H1 (cell line): ENCODE data around the gene BEST2. TPM values are rescaled to one million over a fixed set of nuclear protein-coding genes. Genes with fewer than 3 reads are reported as not detected.
A peak's percentile ranks its signal among the peaks of the same experiment; 100 is the strongest.

ENCODE experiments used
- CTCF ChIA-PET: fragments of 300-600 bp; sonication (Branson Sonifier 250); formaldehyde crosslinking; loops from one replicate; lab custom pipeline; 2021; ENCODE audit not compliant: partially characterized antibody; lab: Charles Lee
- POLR2A ChIA-PET: fragments of 300-600 bp; sonication (Branson Sonifier 250); formaldehyde crosslinking; loops from one replicate; lab custom pipeline; 2021; ENCODE audit warnings: inconsistent platforms; ENCODE audit not compliant: partially characterized antibody; lab: Charles Lee
- DNase-seq, 2 experiments: peaks; one replicate each; pipeline versions ENCODE4 v3.0.0 to v3.0.0-alpha.2; 2010 to 2022; ENCODE audit warnings: low spot score in 2 of 2, low read depth in 1 of 2, mixed read lengths in 1 of 2
- FAIRE-seq: peaks from 2 replicates; lab custom pipeline; 2011; peaks lifted over from hg19 to GRCh38; lab: Jason Lieb, UNC
- H2AFZ ChIP-seq: 2 replicates; pipeline ENCODE4 v1.8.1; 2012; ENCODE audit warnings: low read length, inconsistent platforms
- H2AK5ac ChIP-seq: 2 replicates; pipeline ENCODE4 v1.6.1; 2013; ENCODE audit warnings: low read depth, low read length
- H2BK120ac ChIP-seq: replicated peaks from 2 replicates; pipeline ENCODE3; 2013; ENCODE audit warnings: low read depth, low read length, inconsistent platforms
- H2BK12ac ChIP-seq: 2 replicates; pipeline ENCODE4 v1.6.1; 2013; ENCODE audit warnings: low read depth, low read length
- H2BK15ac ChIP-seq: 2 replicates; pipeline ENCODE4 v1.6.1; 2013; ENCODE audit warnings: low read length
- H2BK20ac ChIP-seq: 2 replicates; pipeline ENCODE4 v1.6.1; 2013; ENCODE audit warnings: low read length
- H2BK5ac ChIP-seq: 2 replicates; pipeline ENCODE4 v1.6.1; 2013; ENCODE audit warnings: low read depth, low read length
- H3K14ac ChIP-seq: 2 replicates; pipeline ENCODE4 v1.6.1; 2013; ENCODE audit warnings: inconsistent platforms; ENCODE audit not compliant: insufficient read length
- H3K18ac ChIP-seq: 2 replicates; pipeline ENCODE4 v1.6.1; 2013; ENCODE audit warnings: low read length; ENCODE audit errors: extremely low read depth
- H3K23ac ChIP-seq: 2 replicates; pipeline ENCODE4 v1.6.1; 2013; ENCODE audit warnings: inconsistent platforms; ENCODE audit not compliant: insufficient read length
- H3K23me2 ChIP-seq: 2 replicates; pipeline ENCODE4 v1.6.1; 2013; ENCODE audit warnings: low read depth, low read length
- H3K27ac ChIP-seq: 2 replicates; pipeline ENCODE4 v1.6.1; 2011; ENCODE audit warnings: low read depth, low read length, inconsistent platforms
- H3K27me3 ChIP-seq, 4 experiments: replicated peaks in 1 of 4; 1 replicate in 1 of 4; 2 replicates in 3 of 4; pipeline versions ENCODE4 v1.6.1 to v1.8.1; 2011 to 2013; ENCODE audit warnings: low read length in 3 of 4, mild to moderate bottlenecking in 3 of 4, inconsistent platforms in 2 of 4, mixed read lengths in 2 of 4, moderate library complexity in 1 of 4; ENCODE audit not compliant: control insufficient read depth in 3 of 4, insufficient read depth in 3 of 4; ENCODE audit errors: extremely low read depth in 1 of 4
- H3K36me3 ChIP-seq, 4 experiments: 2 replicates each; pipeline versions ENCODE4 v1.6.1 to v1.8.1; 2011 to 2013; ENCODE audit warnings: mild to moderate bottlenecking in 4 of 4, low read length in 3 of 4, moderate library complexity in 2 of 4, control low read depth in 1 of 4, inconsistent platforms in 1 of 4; ENCODE audit not compliant: insufficient read depth in 4 of 4, control insufficient read depth in 2 of 4
- H3K4ac ChIP-seq: replicated peaks from 2 replicates; pipeline ENCODE3; 2013; ENCODE audit warnings: low read length, low read depth, mixed read lengths, inconsistent platforms; ENCODE audit not compliant: insufficient read length
- H3K4me1 ChIP-seq, 4 experiments: replicated peaks in 1 of 4; 1 replicate in 1 of 4; 2 replicates in 3 of 4; pipeline versions ENCODE4 v1.6.1 to v1.8.1; 2011 to 2013; ENCODE audit warnings: low read length in 3 of 4, inconsistent platforms in 2 of 4, mixed read lengths in 1 of 4; ENCODE audit not compliant: insufficient read depth in 4 of 4, control insufficient read depth in 3 of 4
- H3K4me2 ChIP-seq, 2 experiments: 2 replicates each; pipeline versions ENCODE4 v1.6.1 to v1.8.1; 2011 to 2013; ENCODE audit warnings: low read depth in 2 of 2, low read length in 2 of 2, control low read depth in 1 of 2, inconsistent platforms in 1 of 2, mild to moderate bottlenecking in 1 of 2; ENCODE audit not compliant: insufficient read depth in 1 of 2
- H3K4me3 ChIP-seq, 4 experiments: fragments of 200-600, 300-600 bp in 1 of 4; sonication (generic), shearing (Covaris generic), sonication (Bioruptor Twin) in 1 of 4; 2 replicates each; pipeline versions ENCODE4 v1.5.1 to v1.8.1; 2011 to 2016; ENCODE audit warnings: low read length in 4 of 4, low read depth in 3 of 4, control low read depth in 2 of 4, inconsistent platforms in 2 of 4, mild to moderate bottlenecking in 2 of 4, mixed read lengths in 1 of 4, moderate library complexity in 1 of 4; ENCODE audit not compliant: insufficient read depth in 2 of 4; ENCODE audit errors: extremely low read depth in 1 of 4
- H3K56ac ChIP-seq: replicated peaks from 2 replicates; pipeline ENCODE3; 2013; ENCODE audit warnings: low read depth, mild to moderate bottlenecking, mixed read lengths, low read length, inconsistent platforms; ENCODE audit not compliant: insufficient read length
- H3K79me1 ChIP-seq: 2 replicates; pipeline ENCODE4 v1.6.1; 2013; ENCODE audit warnings: low read depth, low read length, control low read depth
- H3K79me2 ChIP-seq, 2 experiments: 2 replicates each; pipeline versions ENCODE4 v1.6.1 to v1.8.1; 2012 to 2013; ENCODE audit warnings: low read length in 2 of 2, mild to moderate bottlenecking in 2 of 2, inconsistent platforms in 1 of 2; ENCODE audit not compliant: insufficient read depth in 2 of 2, control insufficient read depth in 1 of 2
- H3K9ac ChIP-seq, 4 experiments: replicated peaks in 1 of 4; 1 replicate in 1 of 4; 2 replicates in 3 of 4; pipeline versions ENCODE4 v1.6.1 to v1.8.1; 2011 to 2013; ENCODE audit warnings: low read depth in 3 of 4, low read length in 3 of 4, control low read depth in 2 of 4, mild to moderate bottlenecking in 2 of 4, moderate library complexity in 2 of 4, inconsistent platforms in 1 of 4; ENCODE audit errors: extremely low read depth in 1 of 4
- H3K9me3 ChIP-seq, 2 experiments: 2 replicates each; pipeline versions ENCODE4 v1.6.1 to v1.8.1; 2012 to 2013; ENCODE audit warnings: mild to moderate bottlenecking in 2 of 2, moderate library complexity in 2 of 2, control low read depth in 1 of 2, inconsistent platforms in 1 of 2, low read depth in 1 of 2, low read length in 1 of 2, mixed read lengths in 1 of 2; ENCODE audit not compliant: insufficient read depth in 2 of 2
- H4K20me1 ChIP-seq, 2 experiments: replicated peaks in 1 of 2; 2 replicates each; pipeline versions ENCODE3 to v1.8.1; 2011 to 2013; ENCODE audit warnings: inconsistent platforms in 2 of 2, low read length in 2 of 2, mild to moderate bottlenecking in 1 of 2; ENCODE audit not compliant: insufficient read depth in 2 of 2, control insufficient read depth in 1 of 2
- H4K5ac ChIP-seq: 2 replicates; pipeline ENCODE4 v1.6.1; 2013; ENCODE audit warnings: low read length, low read depth, mixed read lengths, inconsistent platforms; ENCODE audit not compliant: insufficient read length
- H4K8ac ChIP-seq: 2 replicates; pipeline ENCODE4 v1.8.0; 2013; ENCODE audit warnings: mild to moderate bottlenecking, moderate library complexity, low read length, inconsistent platforms; ENCODE audit not compliant: insufficient read depth; ENCODE audit errors: extremely low read depth
- H4K91ac ChIP-seq: replicated peaks from 2 replicates; pipeline ENCODE3; 2013; ENCODE audit warnings: low read length, mixed read lengths, inconsistent platforms; ENCODE audit not compliant: insufficient read length
- ASH2L ChIP-seq: fragments of 200-600, 300-600 bp; sonication (generic); IDR thresholded peaks from one replicate; pipeline ENCODE4 v1.7.1; 2017; ENCODE audit warnings: low read length
- BACH1 ChIP-seq: IDR thresholded peaks from 2 replicates; pipeline ENCODE4 v1.6.1; 2012; ENCODE audit warnings: low read length, improper control_type of control experiment
- CREB1 ChIP-seq: IDR thresholded peaks from 2 replicates; pipeline ENCODE4 v1.6.1; 2012; ENCODE audit warnings: inconsistent platforms
- HDAC2 ChIP-seq, 2 experiments: fragments of 300-600 bp in 1 of 2; sonication (generic) in 1 of 2; IDR thresholded peaks; 2 replicates each; pipeline ENCODE4 v1.6.1; 2011 to 2012; ENCODE audit warnings: low read depth in 2 of 2, low read length in 2 of 2, mild to moderate bottlenecking in 2 of 2, moderate library complexity in 2 of 2, borderline replicate concordance in 1 of 2, inconsistent platforms in 1 of 2
- MAFK ChIP-seq: IDR thresholded peaks from 2 replicates; pipeline ENCODE4 v1.6.1; 2012; ENCODE audit warnings: low read depth, mild to moderate bottlenecking, improper control_type of control experiment, low read length
- NANOG ChIP-seq: IDR thresholded peaks from 2 replicates; pipeline ENCODE4 v1.6.1; 2011; ENCODE audit warnings: low read length, low read depth, mild to moderate bottlenecking, inconsistent platforms; ENCODE audit not compliant: insufficient read depth, poor library complexity, severe bottlenecking
- POLR2A ChIP-seq, 2 experiments: IDR thresholded peaks; 1 replicate in 1 of 2; 2 replicates in 1 of 2; pipeline ENCODE4 v1.6.1; 2011; ENCODE audit warnings: low read depth in 2 of 2, low read length in 2 of 2, mild to moderate bottlenecking in 2 of 2; ENCODE audit errors: control extremely low read depth in 1 of 2
- TBP ChIP-seq: IDR thresholded peaks from 2 replicates; pipeline ENCODE4 v1.6.1; 2011; ENCODE audit warnings: low read depth, low read length, improper control_type of control experiment
- WGBS, 2 experiments: shearing (Covaris generic) in 1 of 2; methylation state at CpG; one replicate each; pipeline versions ENCODE4 v1.1.6 to v1.1.7; 2013 to 2015; ENCODE audit warnings: low lambda C conversion rate in 2 of 2, mixed read lengths in 2 of 2, inconsistent platforms in 1 of 2, low coverage in 1 of 2, missing lambda C conversion rate in 1 of 2; ENCODE audit not compliant: insufficient replicate concordance in 2 of 2, insufficient coverage in 1 of 2, insufficient read length in 1 of 2; ENCODE audit errors: extremely low coverage in 1 of 2, missing lambda C conversion rate in 1 of 2; 5-methylcytosine and 5-hydroxymethylcytosine counted together
- polyA plus RNA-seq, 7 experiments: library from polyadenylated mRNA; depleted of rRNA in 3 of 7; stranded (reverse) in 5 of 7; unstranded in 2 of 7; fragments of >200 nt in 5 of 7; fragments of 200-250 nt in 2 of 7; gene quantifications; 1 replicate in 5 of 7; 2 replicates in 1 of 7; 4 replicates in 1 of 7; pipeline versions ENCODE4 v1.2.1 to v1.2.3, GENCODE V29; 2011 to 2013; ENCODE audit warnings: missing spikeins in 2 of 7, mixed read lengths in 2 of 7
- total RNA-seq: library from RNA; stranded (reverse); fragmentation: NEBNext Ultra II Directional; extraction: Animal tissue kit (Norgen Biotek cat#: 25700); gene quantifications from 2 replicates; pipeline ENCODE4 v1.2.1, GENCODE V29; 2021
- TF ChIP-seq, protein P1 (sequence below): IDR thresholded peaks from 2 replicates; pipeline ENCODE4 v1.6.1; 2012; ENCODE audit warnings: inconsistent platforms

The BEST2 gene
- total and polyA plus RNA-seq, 2 of the 8 experiments (the other 6 are each of a cell fraction or from before 2014, with no cell fraction given) = 4.6 to 7.3 TPM

DNA sequence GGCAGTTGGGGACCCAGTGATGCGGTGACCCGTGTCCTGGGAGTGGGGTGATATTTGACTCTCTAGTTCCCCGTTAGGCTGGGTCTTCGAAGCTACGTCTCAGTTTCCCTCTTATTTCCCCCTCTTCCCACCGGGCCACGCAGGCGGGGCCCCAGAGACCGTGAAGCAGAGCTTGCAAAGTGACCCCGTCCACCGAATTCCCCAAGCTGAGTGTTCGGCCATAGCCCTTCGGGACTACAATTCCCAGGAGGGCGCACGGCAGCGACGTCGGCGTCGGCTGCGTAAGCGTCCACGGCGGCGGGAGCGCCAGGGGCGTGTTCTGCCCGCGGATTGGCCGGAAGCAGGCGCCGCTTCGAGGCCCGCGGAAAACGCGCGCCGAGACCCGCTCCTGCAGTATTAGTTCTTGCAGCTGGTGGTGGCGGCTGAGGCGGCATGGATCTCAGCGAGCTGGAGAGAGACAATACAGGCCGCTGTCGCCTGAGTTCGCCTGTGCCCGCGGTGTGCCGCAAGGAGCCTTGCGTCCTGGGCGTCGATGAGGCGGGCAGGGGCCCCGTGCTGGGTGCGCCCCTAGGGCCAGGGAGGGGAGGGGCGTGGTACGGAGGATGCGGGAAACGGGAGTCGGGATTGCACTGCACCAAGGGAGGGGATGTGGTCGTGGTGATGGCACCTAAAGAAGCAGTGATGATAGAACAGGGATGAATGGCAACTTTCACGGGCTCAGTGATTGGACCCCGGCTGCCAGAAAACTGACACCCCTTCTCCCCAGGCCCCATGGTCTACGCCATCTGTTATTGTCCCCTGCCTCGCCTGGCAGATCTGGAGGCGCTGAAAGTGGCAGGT is 54.9 kb downstream of the BEST2 start, which contains the start of gene RNASEH2A:
TSS of gene RNASEH2A (plus strand) at position 343 of the 840 bp plus-strand sequence. CDS start at position 433, 90 bp downstream.
- Histone ChIP-seq H3K4me2 (peak within 1 kb of the TSS; percentile 88), H4K91ac (peak within 1 kb of the TSS; percentile 93), H3K56ac (no peak within 1 kb of the TSS), H4K8ac (peak within 1 kb of the TSS; percentile 95; the same call in 1 of the 2 replicates), H3K18ac (peak within 1 kb of the TSS; percentile 53; the same call in 1 of the 2 replicates), H3K23me2 (peaks cover 14% of the 10 kb centered on the region; the same call in 1 of the 2 replicates), H3K14ac (no peak within 1 kb of the TSS), H2AFZ (peak within 1 kb of the TSS; percentile 74), H2BK15ac (no peak within 1 kb of the TSS), H3K4ac (no peak within 1 kb of the TSS), H3K4me1 (peaks cover 0 to 14% (median 9%) of the 10 kb centered on the region in 4 experiments; a peak in 6 of 7 replicates), H3K36me3 (peaks cover 5 to 32% (median 9%) of the 10 kb centered on the region in 4 experiments; a peak in 6 of 8 replicates), H3K23ac (no peak within 1 kb of the TSS), H2BK120ac (no peak within 1 kb of the TSS), H3K79me2 (peaks cover 0 to 4% of the 10 kb centered on the region in 2 experiments; a peak in 1 of 4 replicates), H3K27ac (peak within 1 kb of the TSS; percentile 33; the same call in 1 of the 2 replicates), H2BK20ac (no peak within 1 kb of the TSS), H2BK5ac (peak within 1 kb of the TSS; percentile 91; the same call in 1 of the 2 replicates), H4K5ac (peak within 1 kb of the TSS; percentile 49), H3K4me3 (peak within 1 kb of the TSS; percentile 78 to 87 (median 80)), H3K9ac (peak within 1 kb of the TSS; percentile 73 to 88 (median 80)), H2AK5ac (no peak within 1 kb of the TSS), H3K9me3 (0 out of 4 replicates have a peak, but pooled peaks cover 0 to 2% of the 10 kb centered on the region in 2 experiments), H3K79me1 (no peaks in the 10 kb centered on the region), H3K27me3 (peaks cover 0 to 4% (median under 1%) of the 10 kb centered on the region in 4 experiments; a peak in 2 of 7 replicates), H2BK12ac (no peak within 1 kb of the TSS), H4K20me1 (no peaks in the 10 kb centered on the region)
- peak in 1 of 2 experiments; percentile 91 for DNase-seq
- ChIA-PET CTCF (interaction anchor here (0.6 to 17.9 kb wide), 14 partner anchors 9 to 159 kb away, joined by 3 to 288 read pairs (median 4); partner anchors contain the start of genes JUNB and RTBDN), POLR2A (interaction anchor here (0.5 to 2.3 kb wide), 17 partner anchors 8 to 144 kb away, joined by 3 to 11 read pairs (median 3); partner anchors contain the start of genes DNASE2 and JUNB)
- FAIRE-seq = no peak
- 6% methylated on average over 64 of the region's 66 CpGs; no CpG with 5 or more reads in 1 of the 2 experiments for WGBS, 2 experiments
- TF ChIP-seq BACH1 (0 out of 2 replicates have a peak, but pooled peaks have one; percentile 11), POLR2A (IDR thresholded peaks at IDR 0.05; ENCODE audit: control extremely low read depth in 1 of 2, low read depth in 2 of 2, low read length in 2 of 2) (peak in 1 of 2 experiments; percentile 83; a peak in 1 of 3 replicates), HDAC2 (IDR thresholded peaks at IDR 0.05; ENCODE audit: borderline replicate concordance in 1 of 2, low read depth in 2 of 2, low read length in 2 of 2) (peak; percentile 4 to 94; a peak in 2 of 4 replicates), ASH2L (peak; percentile 88), MAFK (no peak), NANOG (no peak), TBP (peak; percentile 75), CREB1 (peak; percentile 95)
- TF ChIP-seq, protein P1, sequence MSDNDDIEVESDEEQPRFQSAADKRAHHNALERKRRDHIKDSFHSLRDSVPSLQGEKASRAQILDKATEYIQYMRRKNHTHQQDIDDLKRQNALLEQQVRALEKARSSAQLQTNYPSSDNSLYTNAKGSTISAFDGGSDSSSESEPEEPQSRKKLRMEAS = peak; percentile 86
